GM12878 (cell line): ENCODE results near the gene PRMT3. TPM values are rescaled to one million over a fixed set of nuclear protein-coding genes. Genes with fewer than 3 reads are reported as not detected.

ENCODE experiments used
- ATAC-seq: fragments of 200-7000 bp; cut with Tn5 transposase; 3 replicates; pipeline ENCODE4 v1.9.1; 2020; ENCODE audit warnings: mild to moderate bottlenecking, moderate library complexity
- BruUV-seq: library from RNA; stranded (reverse); fragments of 400-500 nt; replicated peaks from 2 replicates; lab custom pipeline; 2021; lab: Mats Ljungman, UMichigan
- CTCF ChIA-PET: fragments of 300-600 bp; sonication (Branson Sonifier 250); formaldehyde crosslinking; extraction: SDS; loops from one replicate; lab custom pipeline; 2021; ENCODE audit warnings: inconsistent platforms; lab: Yijun Ruan, JAX
- POLR2A ChIA-PET: fragments of 350-600 bp; formaldehyde crosslinking; extraction: SDS; loops from one replicate; lab custom pipeline; 2021; ENCODE audit warnings: inconsistent platforms; lab: Charles Lee
- RAD21 ChIA-PET: fragments of 300-600 bp; sonication (Branson Sonifier 250); formaldehyde crosslinking; loops from one replicate; lab custom pipeline; 2023; ENCODE audit warnings: antibody characterized with exemption; ENCODE audit not compliant: unreplicated experiment; lab: Charles Lee
- SMC1A ChIA-PET: fragments of 300-600 bp; sonication (Branson Sonifier 250); formaldehyde crosslinking; loops from one replicate; lab custom pipeline; 2023; ENCODE audit not compliant: unreplicated experiment, uncharacterized antibody; lab: Charles Lee
- DNase-seq: peaks from one replicate; pipeline ENCODE4 v3.0.0-alpha.2; 2011; ENCODE audit warnings: low read depth, low spot score
- FAIRE-seq: peaks from 3 replicates; lab custom pipeline; 2011; peaks lifted over from hg19 to GRCh38; lab: Jason Lieb, UNC
- H2AFZ ChIP-seq: 2 replicates; pipeline ENCODE4 v1.6.0; 2011; ENCODE audit warnings: low read depth, low read length, control low read depth; ENCODE audit not compliant: control insufficient read depth
- H3K27ac ChIP-seq: 2 replicates; pipeline ENCODE4 v1.5.1; 2011; ENCODE audit warnings: control low read depth; ENCODE audit not compliant: control insufficient read depth, insufficient read depth
- H3K27me3 ChIP-seq, 2 experiments: replicated peaks in 1 of 2; 2 replicates each; pipeline versions ENCODE4 v1.6.0 to v1.6.1; 2011; ENCODE audit warnings: low read length in 1 of 2; ENCODE audit not compliant: control insufficient read depth in 2 of 2, insufficient read depth in 2 of 2
- H3K36me3 ChIP-seq, 2 experiments: 2 replicates each; pipeline ENCODE4 v1.5.1; 2011; ENCODE audit warnings: low read length in 1 of 2; ENCODE audit not compliant: control insufficient read depth in 2 of 2, insufficient read depth in 2 of 2
- H3K4me1 ChIP-seq: 2 replicates; pipeline ENCODE4 v1.6.1; 2011; ENCODE audit warnings: mild to moderate bottlenecking, low read length, moderate library complexity, mixed read lengths; ENCODE audit not compliant: control insufficient read depth, insufficient read depth
- H3K4me2 ChIP-seq: 2 replicates; pipeline ENCODE4 v1.6.0; 2011; ENCODE audit warnings: control low read depth; ENCODE audit not compliant: control insufficient read depth, insufficient read depth
- H3K4me3 ChIP-seq: fragments of 200-600 bp; sonication (generic); 2 replicates; pipeline ENCODE4 v1.5.1; 2016
- H3K79me2 ChIP-seq: 2 replicates; pipeline ENCODE4 v1.6.0; 2011; ENCODE audit warnings: low read length; ENCODE audit not compliant: control insufficient read depth, insufficient read depth
- H3K9ac ChIP-seq: 2 replicates; pipeline ENCODE4 v1.8.0; 2011; ENCODE audit warnings: low read length, control low read depth, mixed read lengths; ENCODE audit not compliant: control insufficient read depth, insufficient read depth
- H3K9me3 ChIP-seq: replicated peaks from 3 replicates; pipeline ENCODE4 v1.5.1; 2011; ENCODE audit warnings: mild to moderate bottlenecking, low read length; ENCODE audit not compliant: control insufficient read depth, insufficient read depth
- H4K20me1 ChIP-seq: 2 replicates; pipeline ENCODE4 v1.6.0; 2011; ENCODE audit not compliant: control insufficient read depth, insufficient read depth
- BMI1 ChIP-seq: fragments of 450-650 bp; IDR thresholded peaks from 2 replicates; pipeline ENCODE4 v1.6.1; 2016; ENCODE audit warnings: mild to moderate bottlenecking, moderate library complexity, borderline replicate concordance
- E2F8 ChIP-seq: fragments of 450-650 bp; IDR thresholded peaks from 2 replicates; pipeline ENCODE4 v1.6.1; 2018; ENCODE audit warnings: mild to moderate bottlenecking, low read depth, moderate library complexity; ENCODE audit not compliant: partially characterized antibody
- HDAC6 ChIP-seq: fragments of 200-600 bp; sonication (generic); IDR thresholded peaks from one replicate; pipeline ENCODE4 v1.8.0; 2017; ENCODE audit warnings: antibody characterized with exemption; ENCODE audit not compliant: unreplicated experiment
- HSF1 ChIP-seq: fragments of 150-350 bp; IDR thresholded peaks from 2 replicates; pipeline ENCODE4 v1.6.1; 2014; ENCODE audit warnings: mild to moderate bottlenecking, low read depth, low read length
- IRF3 ChIP-seq: fragments of 450-650 bp; IDR thresholded peaks from 2 replicates; pipeline ENCODE4 v1.6.1; 2014; ENCODE audit warnings: mild to moderate bottlenecking
- KLF5 ChIP-seq: fragments of 450-650 bp; IDR thresholded peaks from 2 replicates; pipeline ENCODE4 v1.6.1; 2014; ENCODE audit warnings: mild to moderate bottlenecking; ENCODE audit not compliant: partially characterized antibody
- SMC3 ChIP-seq: IDR thresholded peaks from 2 replicates; pipeline ENCODE4 v1.6.1; 2011; ENCODE audit warnings: low read length, improper control_type of control experiment, borderline replicate concordance
- TCF12 ChIP-seq: IDR thresholded peaks from 2 replicates; pipeline ENCODE4 v1.6.1; 2011; ENCODE audit warnings: low read depth, mild to moderate bottlenecking, low read length
- in situ Hi-C: fragments of 300-500 bp; cut with MboI; formaldehyde crosslinking; loops from 9 replicates; pipeline ENCODE4 v1.14.3; 2018; ENCODE audit warnings: mixed read lengths
- intact Hi-C: fragments of 100-400 bp; cut with micrococcal nuclease; formaldehyde crosslinking; loops from one replicate; pipeline ENCODE4 v1.14.2; 2022; ENCODE audit not compliant: unreplicated experiment
- polyA plus RNA-seq, 11 experiments: library from polyadenylated mRNA; depleted of rRNA in 4 of 11; unstranded in 6 of 11; stranded (reverse) in 5 of 11; fragments of >200 nt; fragmentation: Nextera tagmentation in 4 of 11; fragmentation: Illumina TruSeq in 1 of 11; extraction: Ambion mirVana in 4 of 11; extraction: Trizol in 1 of 11; gene quantifications; 1 replicate in 1 of 11; 2 replicates in 10 of 11; pipeline versions ENCODE4 v1.2.1 to v1.2.3, GENCODE V29; 2011 to 2016; ENCODE audit warnings: inconsistent platforms in 2 of 11, missing spikeins in 2 of 11, low read depth in 1 of 11
- total RNA-seq, 4 experiments: library from RNA; depleted of rRNA in 3 of 4; stranded (reverse); fragments of >200 nt in 3 of 4; fragmentation: Illumina TruSeq in 1 of 4; extraction: Trizol in 1 of 4; gene quantifications; 2 replicates each; pipeline versions ENCODE4 v1.2.1 to v1.2.3, GENCODE V29; 2013 to 2021
- TF ChIP-seq, protein P1 (sequence below): fragments of 450-650 bp; IDR thresholded peaks from 2 replicates; pipeline ENCODE4 v1.6.1; 2017; ENCODE audit warnings: mild to moderate bottlenecking, moderate library complexity
- TF ChIP-seq, protein P2 (sequence below): IDR thresholded peaks from 2 replicates; pipeline ENCODE4 v1.6.1; 2011; ENCODE audit warnings: borderline replicate concordance, low read depth, mild to moderate bottlenecking, moderate library complexity, low read length; ENCODE audit not compliant: insufficient read depth, poor library complexity, severe bottlenecking

The PRMT3 gene
- total and polyA plus RNA-seq, 10 of the 15 experiments (the other 5 are each of a cell fraction or from before 2014, with no cell fraction given) = 13.9 to 52.1 (median 27.7) TPM

DNA sequence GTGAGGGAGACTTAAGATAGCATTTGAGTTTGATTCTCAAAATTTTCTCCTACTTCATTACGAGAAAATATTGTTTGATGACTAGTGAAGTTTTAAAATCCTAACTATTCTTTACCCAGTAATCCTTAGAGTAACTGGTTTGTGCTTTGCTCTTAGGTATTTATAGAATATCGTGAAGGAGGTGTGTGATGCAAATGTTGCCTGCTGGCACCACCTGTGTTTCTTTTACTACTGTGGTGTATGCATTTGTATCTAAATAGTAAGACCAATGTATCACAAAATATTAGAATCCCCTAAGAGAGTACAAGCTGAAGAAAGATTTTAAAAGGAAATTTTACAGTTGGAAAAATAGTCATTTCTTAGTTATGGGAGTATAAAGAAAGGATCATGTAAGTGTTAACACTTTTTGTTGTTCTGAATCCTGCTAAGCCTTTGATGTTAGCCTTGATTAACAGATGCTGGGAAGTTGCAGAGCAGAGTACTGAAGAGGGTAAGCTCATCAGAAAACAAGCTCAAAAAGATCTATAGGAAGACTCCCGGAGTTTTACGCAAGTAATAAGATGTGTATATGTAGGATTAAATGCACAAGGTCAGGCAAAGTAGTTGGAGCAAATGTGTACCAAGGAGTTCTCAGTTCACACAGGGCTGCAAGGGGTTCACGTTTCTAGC, 109.7 kb downstream of the PRMT3 start (continued):
- TF ChIP-seq HDAC6 (no peak), TCF12 (no peak)
- TF ChIP-seq, protein P1, sequence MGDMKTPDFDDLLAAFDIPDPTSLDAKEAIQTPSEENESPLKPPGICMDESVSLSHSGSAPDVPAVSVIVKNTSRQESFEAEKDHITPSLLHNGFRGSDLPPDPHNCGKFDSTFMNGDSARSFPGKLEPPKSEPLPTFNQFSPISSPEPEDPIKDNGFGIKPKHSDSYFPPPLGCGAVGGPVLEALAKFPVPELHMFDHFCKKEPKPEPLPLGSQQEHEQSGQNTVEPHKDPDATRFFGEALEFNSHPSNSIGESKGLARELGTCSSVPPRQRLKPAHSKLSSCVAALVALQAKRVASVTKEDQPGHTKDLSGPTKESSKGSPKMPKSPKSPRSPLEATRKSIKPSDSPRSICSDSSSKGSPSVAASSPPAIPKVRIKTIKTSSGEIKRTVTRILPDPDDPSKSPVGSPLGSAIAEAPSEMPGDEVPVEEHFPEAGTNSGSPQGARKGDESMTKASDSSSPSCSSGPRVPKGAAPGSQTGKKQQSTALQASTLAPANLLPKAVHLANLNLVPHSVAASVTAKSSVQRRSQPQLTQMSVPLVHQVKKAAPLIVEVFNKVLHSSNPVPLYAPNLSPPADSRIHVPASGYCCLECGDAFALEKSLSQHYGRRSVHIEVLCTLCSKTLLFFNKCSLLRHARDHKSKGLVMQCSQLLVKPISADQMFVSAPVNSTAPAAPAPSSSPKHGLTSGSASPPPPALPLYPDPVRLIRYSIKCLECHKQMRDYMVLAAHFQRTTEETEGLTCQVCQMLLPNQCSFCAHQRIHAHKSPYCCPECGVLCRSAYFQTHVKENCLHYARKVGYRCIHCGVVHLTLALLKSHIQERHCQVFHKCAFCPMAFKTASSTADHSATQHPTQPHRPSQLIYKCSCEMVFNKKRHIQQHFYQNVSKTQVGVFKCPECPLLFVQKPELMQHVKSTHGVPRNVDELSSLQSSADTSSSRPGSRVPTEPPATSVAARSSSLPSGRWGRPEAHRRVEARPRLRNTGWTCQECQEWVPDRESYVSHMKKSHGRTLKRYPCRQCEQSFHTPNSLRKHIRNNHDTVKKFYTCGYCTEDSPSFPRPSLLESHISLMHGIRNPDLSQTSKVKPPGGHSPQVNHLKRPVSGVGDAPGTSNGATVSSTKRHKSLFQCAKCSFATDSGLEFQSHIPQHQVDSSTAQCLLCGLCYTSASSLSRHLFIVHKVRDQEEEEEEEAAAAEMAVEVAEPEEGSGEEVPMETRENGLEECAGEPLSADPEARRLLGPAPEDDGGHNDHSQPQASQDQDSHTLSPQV = no peak
- TF ChIP-seq, protein P2, sequence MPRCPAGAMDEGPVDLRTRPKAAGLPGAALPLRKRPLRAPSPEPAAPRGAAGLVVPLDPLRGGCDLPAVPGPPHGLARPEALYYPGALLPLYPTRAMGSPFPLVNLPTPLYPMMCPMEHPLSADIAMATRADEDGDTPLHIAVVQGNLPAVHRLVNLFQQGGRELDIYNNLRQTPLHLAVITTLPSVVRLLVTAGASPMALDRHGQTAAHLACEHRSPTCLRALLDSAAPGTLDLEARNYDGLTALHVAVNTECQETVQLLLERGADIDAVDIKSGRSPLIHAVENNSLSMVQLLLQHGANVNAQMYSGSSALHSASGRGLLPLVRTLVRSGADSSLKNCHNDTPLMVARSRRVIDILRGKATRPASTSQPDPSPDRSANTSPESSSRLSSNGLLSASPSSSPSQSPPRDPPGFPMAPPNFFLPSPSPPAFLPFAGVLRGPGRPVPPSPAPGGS = no peak

DNA sequence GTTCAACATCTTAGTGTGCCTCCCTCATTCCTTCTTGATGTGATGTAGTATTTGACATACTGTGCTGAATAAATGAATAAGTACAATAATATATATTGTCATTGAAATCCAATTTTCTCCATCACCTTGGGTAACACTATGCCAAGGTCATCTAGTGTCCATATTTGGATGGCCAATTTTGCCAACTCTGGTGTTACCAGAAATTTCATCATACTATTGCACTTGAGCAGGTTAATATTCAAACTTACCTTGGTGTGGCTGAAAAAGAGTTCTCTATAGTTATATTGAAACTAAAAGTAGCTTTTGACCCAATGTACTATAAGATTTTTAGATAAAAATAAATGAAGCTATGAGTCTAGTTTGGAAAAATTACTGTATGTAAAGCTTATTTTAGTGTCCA, 113.7 kb downstream of the PRMT3 start:
- Histone ChIP-seq H3K4me2 (no peak overlapping the region), H3K27ac (no peak overlapping the region; the same call in 1 of the 2 replicates), H3K4me3 (no peak overlapping the region), H3K27me3 (no peaks in the 10 kb centered on the region), H3K9me3 (no peaks in the 10 kb centered on the region), H3K9ac (no peak overlapping the region), H4K20me1 (no peaks in the 10 kb centered on the region), H3K36me3 (peaks cover 0 to 2% of the 10 kb centered on the region in 2 experiments; a peak in 1 of 4 replicates), H3K79me2 (no peaks in the 10 kb centered on the region), H3K4me1 (no peaks in the 10 kb centered on the region), H2AFZ (no peak overlapping the region)
- FAIRE-seq (no peak), ATAC-seq (peak; percentile 72), DNase-seq (no peak)
- in situ Hi-C loops = no loop called here
- intact Hi-C loops = no loop called here
- ChIA-PET POLR2A (no interaction called here), CTCF (interaction anchor here (0.5 to 2.2 kb wide), 9 partner anchors 9 to 1178 kb away, joined by 3 to 4 read pairs (median 3); no protein-coding TSS in a partner anchor), RAD21 (interaction anchor here (1.0 to 2.0 kb wide), 3 partner anchors 8 to 12 kb away, joined by 5 to 7 read pairs (median 6); no protein-coding TSS in a partner anchor), SMC1A (interaction anchor here (1.0 to 2.4 kb wide), 4 partner anchors 9 to 88 kb away, joined by 3 to 19 read pairs (median 6); no protein-coding TSS in a partner anchor)
- no TSS peak for BruUV-seq
- TF ChIP-seq SMC3 = no peak
- no peak for TF ChIP-seq HSF1
- no peak for TF ChIP-seq E2F8
- TF ChIP-seq TCF12 = no peak
- no peak for TF ChIP-seq KLF5
- no peak for TF ChIP-seq BMI1
- TF ChIP-seq IRF3 = no peak
